ENCODE results near the gene RALGAPA1. TPM values are rescaled to one million over a fixed set of nuclear protein-coding genes. Genes with fewer than 3 reads are reported as not detected.

RALGAPA1 gene
- total RNA-seq, 1 donor from 2014 or later = 45.7 TPM

DNA sequence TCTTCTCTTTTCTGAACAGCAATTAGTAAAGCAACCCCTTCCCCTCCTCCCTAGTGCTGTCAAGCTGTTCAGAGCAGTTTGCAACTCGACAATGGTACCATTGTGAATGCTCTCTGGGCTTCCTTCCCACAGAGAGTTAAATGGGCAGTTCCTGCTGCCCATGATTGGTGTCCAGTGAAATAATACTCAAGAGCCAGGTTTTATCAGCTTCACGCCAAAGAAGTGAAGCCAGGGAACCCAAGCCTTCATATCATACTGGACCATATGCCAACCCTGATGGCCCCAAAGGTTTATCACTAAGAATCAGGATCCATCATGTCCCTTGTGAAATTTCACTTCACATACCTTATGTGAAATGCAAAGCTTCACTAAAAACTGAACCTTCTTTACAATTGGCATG, 250.4 kb downstream of the RALGAPA1 start:
- no peaks in the 10 kb centered on the region for H3K36me3 Mint-ChIP-seq
- no peak for DNase-seq (ENCODE audit: extremely low spot score, unreplicated experiment)
- H3K27me3 Mint-ChIP-seq = no peaks in the 10 kb centered on the region
- H3K9me3 Mint-ChIP-seq = no peaks in the 10 kb centered on the region
- peaks cover 5% of the 10 kb centered on the region for H3K4me1 Mint-ChIP-seq (ENCODE audit: unreplicated experiment)
- TF ChIP-seq, protein P1, sequence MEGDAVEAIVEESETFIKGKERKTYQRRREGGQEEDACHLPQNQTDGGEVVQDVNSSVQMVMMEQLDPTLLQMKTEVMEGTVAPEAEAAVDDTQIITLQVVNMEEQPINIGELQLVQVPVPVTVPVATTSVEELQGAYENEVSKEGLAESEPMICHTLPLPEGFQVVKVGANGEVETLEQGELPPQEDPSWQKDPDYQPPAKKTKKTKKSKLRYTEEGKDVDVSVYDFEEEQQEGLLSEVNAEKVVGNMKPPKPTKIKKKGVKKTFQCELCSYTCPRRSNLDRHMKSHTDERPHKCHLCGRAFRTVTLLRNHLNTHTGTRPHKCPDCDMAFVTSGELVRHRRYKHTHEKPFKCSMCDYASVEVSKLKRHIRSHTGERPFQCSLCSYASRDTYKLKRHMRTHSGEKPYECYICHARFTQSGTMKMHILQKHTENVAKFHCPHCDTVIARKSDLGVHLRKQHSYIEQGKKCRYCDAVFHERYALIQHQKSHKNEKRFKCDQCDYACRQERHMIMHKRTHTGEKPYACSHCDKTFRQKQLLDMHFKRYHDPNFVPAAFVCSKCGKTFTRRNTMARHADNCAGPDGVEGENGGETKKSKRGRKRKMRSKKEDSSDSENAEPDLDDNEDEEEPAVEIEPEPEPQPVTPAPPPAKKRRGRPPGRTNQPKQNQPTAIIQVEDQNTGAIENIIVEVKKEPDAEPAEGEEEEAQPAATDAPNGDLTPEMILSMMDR (conservative IDR thresholded peaks at IDR 0.05) = no peak
- H3K4me3 Mint-ChIP-seq = no peak overlapping the region
- no peak overlapping the region for H3K27ac Mint-ChIP-seq

DNA sequence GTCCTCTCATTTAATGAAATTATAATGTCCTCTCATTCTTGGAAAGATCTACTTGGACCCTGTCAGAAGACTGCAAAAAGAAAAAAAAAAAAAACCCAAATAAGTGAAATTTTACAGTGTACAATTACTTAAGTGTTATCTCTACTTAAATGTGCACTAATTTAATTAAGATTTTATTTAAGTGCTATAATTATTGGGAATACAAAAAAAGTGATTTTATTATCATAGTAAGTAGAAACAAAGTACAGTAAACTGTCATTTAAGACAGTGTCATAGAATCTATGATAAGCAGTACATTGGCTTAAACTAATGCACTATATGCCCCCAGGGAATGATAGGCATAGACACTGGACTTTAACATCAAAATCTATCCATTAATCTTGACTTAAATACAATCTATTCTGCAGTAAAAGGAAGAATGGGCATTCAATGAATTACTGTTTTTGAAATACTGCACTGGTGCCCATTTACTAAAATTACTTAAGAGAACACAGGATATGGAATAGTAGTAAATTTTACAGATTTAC, 251.8 kb downstream of the RALGAPA1 start:
- Mint-ChIP-seq H3K9me3 (no peaks in the 10 kb centered on the region), H3K4me1 (ENCODE audit: unreplicated experiment) (peaks cover 5% of the 10 kb centered on the region), H3K36me3 (no peaks in the 10 kb centered on the region), H3K27me3 (no peaks in the 10 kb centered on the region), H3K4me3 (no peak overlapping the region), H3K27ac (no peak overlapping the region)
- DNase-seq (ENCODE audit: extremely low spot score, unreplicated experiment) = no peak
- TF ChIP-seq, protein P1 (conservative IDR thresholded peaks at IDR 0.05) = no peak

DNA sequence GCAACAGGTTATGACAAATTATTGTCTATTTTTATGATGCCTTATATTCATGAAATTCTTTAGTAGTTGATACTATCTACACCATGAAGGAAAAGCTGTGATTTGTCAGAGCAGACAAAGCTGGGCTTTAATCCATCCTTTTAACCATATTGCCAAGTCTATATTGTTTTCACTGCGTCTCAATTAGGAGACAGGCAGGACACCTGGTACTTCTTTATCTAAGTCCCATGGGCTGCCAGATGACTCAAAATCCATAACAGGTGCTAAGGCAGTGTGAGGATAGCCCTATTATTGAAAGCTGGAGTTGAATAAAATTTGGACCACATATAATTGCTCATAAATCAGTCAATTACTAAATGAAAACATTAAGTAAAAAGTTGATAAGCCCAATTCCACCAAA, 252.5 kb downstream of the RALGAPA1 start:
- H3K27ac Mint-ChIP-seq = no peak overlapping the region
- H3K27me3 Mint-ChIP-seq = no peaks in the 10 kb centered on the region
- no peaks in the 10 kb centered on the region for H3K9me3 Mint-ChIP-seq
- no peak for DNase-seq (ENCODE audit: extremely low spot score, unreplicated experiment)
- H3K4me3 Mint-ChIP-seq = no peak overlapping the region
- TF ChIP-seq, protein P1 (conservative IDR thresholded peaks at IDR 0.05) = no peak
- H3K36me3 Mint-ChIP-seq = no peaks in the 10 kb centered on the region
- peaks cover 5% of the 10 kb centered on the region for H3K4me1 Mint-ChIP-seq (ENCODE audit: unreplicated experiment)

DNA sequence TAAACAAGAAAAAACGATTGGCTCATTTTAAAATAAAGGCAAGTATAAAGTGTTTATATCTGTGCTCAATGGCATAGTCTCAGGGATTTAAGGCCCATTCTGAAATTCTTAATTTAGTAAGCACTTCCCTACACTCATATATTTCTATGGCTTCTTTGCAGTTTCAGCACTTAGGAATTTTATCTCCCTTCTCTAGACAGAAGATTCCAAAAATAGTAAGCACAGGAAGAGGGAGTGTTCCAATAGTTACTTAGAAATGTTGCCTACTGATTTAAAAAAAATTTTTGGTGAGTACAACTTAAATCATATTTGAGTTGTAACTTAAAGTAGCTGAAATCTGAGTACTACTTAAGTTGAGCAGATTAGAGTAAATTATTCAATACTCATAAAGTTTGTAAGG, 255.3 kb downstream of the RALGAPA1 start:
- TF ChIP-seq, protein P1 (conservative IDR thresholded peaks at IDR 0.05) = no peak
- peaks cover 5% of the 10 kb centered on the region for H3K4me1 Mint-ChIP-seq (ENCODE audit: unreplicated experiment)
- H3K36me3 Mint-ChIP-seq = no peaks in the 10 kb centered on the region
- H3K27ac Mint-ChIP-seq = no peak overlapping the region
- H3K27me3 Mint-ChIP-seq = no peaks in the 10 kb centered on the region
- no peak overlapping the region for H3K4me3 Mint-ChIP-seq
- no peak for DNase-seq (ENCODE audit: extremely low spot score, unreplicated experiment)
- no peaks in the 10 kb centered on the region for H3K9me3 Mint-ChIP-seq

DNA sequence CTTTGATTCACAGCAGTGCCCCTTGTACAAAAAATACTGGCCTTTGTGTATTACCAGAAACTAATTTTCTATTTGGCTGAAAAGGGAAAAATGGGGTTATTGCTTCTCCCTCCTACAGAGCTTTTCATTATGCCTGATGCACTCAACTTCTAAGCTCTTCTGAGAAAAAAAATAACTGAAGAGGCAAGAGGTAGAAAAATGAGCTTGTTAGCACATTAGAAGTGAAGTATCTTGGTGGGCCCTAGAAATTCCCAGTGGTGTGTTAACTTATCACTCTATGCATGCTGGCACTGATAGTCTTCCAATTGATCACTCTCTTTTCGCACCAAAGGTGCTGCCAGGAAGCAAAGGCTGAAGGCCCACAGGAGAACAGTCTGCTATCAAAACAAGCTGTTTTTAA, 258.0 kb downstream of the RALGAPA1 start:
- no peaks in the 10 kb centered on the region for H3K27me3 Mint-ChIP-seq
- TF ChIP-seq, protein P1 (conservative IDR thresholded peaks at IDR 0.05) = no peak
- no peak for DNase-seq (ENCODE audit: extremely low spot score, unreplicated experiment)
- H3K36me3 Mint-ChIP-seq = no peaks in the 10 kb centered on the region
- H3K4me1 Mint-ChIP-seq (ENCODE audit: unreplicated experiment) = no peaks in the 10 kb centered on the region
- H3K4me3 Mint-ChIP-seq = no peak overlapping the region
- no peak overlapping the region for H3K27ac Mint-ChIP-seq
- H3K9me3 Mint-ChIP-seq = no peaks in the 10 kb centered on the region

DNA sequence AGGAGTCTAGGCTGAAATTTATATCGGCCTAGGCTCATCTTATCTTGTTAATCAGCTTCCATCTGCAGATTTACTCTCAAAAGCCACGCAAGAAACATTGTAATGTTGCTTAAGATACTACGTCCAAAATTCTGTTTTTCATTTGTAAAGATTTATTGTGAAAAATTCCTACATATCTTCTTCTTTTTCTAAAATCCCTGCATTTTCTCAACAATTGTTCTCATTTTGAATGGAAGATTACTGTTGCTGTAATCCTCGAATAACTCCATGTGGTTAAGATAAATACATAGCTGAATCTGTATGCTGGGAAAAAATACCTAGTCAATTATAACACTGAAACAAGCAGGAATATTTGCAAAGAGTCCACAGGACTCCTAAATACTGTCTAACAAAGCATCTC, 259.5 kb downstream of the RALGAPA1 start:
- Mint-ChIP-seq H3K4me1 (ENCODE audit: unreplicated experiment) (no peaks in the 10 kb centered on the region), H3K4me3 (no peak overlapping the region), H3K9me3 (no peaks in the 10 kb centered on the region), H3K27ac (no peak overlapping the region), H3K27me3 (no peaks in the 10 kb centered on the region), H3K36me3 (no peaks in the 10 kb centered on the region)
- TF ChIP-seq, protein P1 (conservative IDR thresholded peaks at IDR 0.05) = no peak
- no peak for DNase-seq (ENCODE audit: extremely low spot score, unreplicated experiment)
